HepG2 (cell line): ENCODE data around the gene RHOG. TPM values are rescaled to one million over a fixed set of nuclear protein-coding genes. Genes with fewer than 3 reads are reported as not detected.

Experiments used
- ARID2 ChIP-seq: sonication (generic); formaldehyde crosslinking; IDR thresholded peaks from 2 replicates; pipeline ENCODE4 v1.8.1; 2022; ENCODE audit warnings: mild to moderate bottlenecking, missing genetic modification reagents, borderline replicate concordance
- CCAR2 ChIP-seq: fragments of 200-400 bp; formaldehyde crosslinking; optimal IDR thresholded peaks from 2 replicates; pipeline ENCODE3; 2018; ENCODE audit warnings: low read depth, mild to moderate bottlenecking, low read length, moderate library complexity
- CEBPB ChIP-seq: IDR thresholded peaks from 2 replicates; pipeline ENCODE4 v1.6.1; 2011; ENCODE audit warnings: low read depth, low read length, improper control_type of control experiment, borderline replicate concordance
- DMAP1 ChIP-seq: IDR thresholded peaks from 2 replicates; pipeline ENCODE4 v1.6.1; 2016
- EP300 ChIP-seq, 3 experiments: sonication (generic) in 1 of 3; formaldehyde crosslinking in 1 of 3; IDR thresholded peaks; 2 replicates each; pipeline versions ENCODE4 v1.5.1 to v1.6.1; 2011 to 2020; ENCODE audit warnings: low read depth in 2 of 3, low read length in 2 of 3, borderline replicate concordance in 1 of 3, improper control_type of control experiment in 1 of 3, mild to moderate bottlenecking in 1 of 3, missing genetic modification reagents in 1 of 3, moderate library complexity in 1 of 3
- KLF12 ChIP-seq: sonication (generic); formaldehyde crosslinking; IDR thresholded peaks from 2 replicates; pipeline ENCODE4 v1.4.0; 2020; ENCODE audit warnings: missing genetic modification reagents, borderline replicate concordance
- MBNL3 ChIP-seq: fragments of 250-450 bp; sonication (Bioruptor Pico); conservative IDR thresholded peaks from 2 replicates; pipeline ENCODE4 v1.8.0; 2022; ENCODE audit warnings: mild to moderate bottlenecking, inconsistent platforms
- NFIC ChIP-seq: IDR thresholded peaks from 2 replicates; pipeline ENCODE4 v1.6.1; 2012; ENCODE audit warnings: mild to moderate bottlenecking, low read length, inconsistent platforms
- NFRKB ChIP-seq: fragments of 450-650 bp; IDR thresholded peaks from 2 replicates; pipeline ENCODE4 v1.6.1; 2017
- NPAS2 ChIP-seq: sonication (generic); formaldehyde crosslinking; IDR thresholded peaks from 2 replicates; pipeline ENCODE4 v1.8.0; 2022; ENCODE audit warnings: mild to moderate bottlenecking, missing genetic modification reagents, borderline replicate concordance
- POLR2G ChIP-seq: fragments of 200-400 bp; formaldehyde crosslinking; IDR thresholded peaks from 2 replicates; pipeline ENCODE4 v1.6.1; 2018; ENCODE audit warnings: mild to moderate bottlenecking, low read depth, low read length, moderate library complexity
- RARA ChIP-seq: IDR thresholded peaks from 2 replicates; pipeline ENCODE4 v1.6.1; 2016; ENCODE audit warnings: missing genetic modification reagents, missing compliant biosample characterization
- SUZ12 ChIP-seq: fragments of 150-350 bp; IDR thresholded peaks from 2 replicates; pipeline ENCODE4 v1.6.1; 2014; ENCODE audit warnings: low read depth, low read length
- ZNF343 ChIP-seq: sonication (generic); formaldehyde crosslinking; IDR thresholded peaks from 2 replicates; pipeline ENCODE4 v1.4.0; 2020; ENCODE audit warnings: mild to moderate bottlenecking, missing genetic modification reagents
- ZNF670 ChIP-seq: sonication (generic); formaldehyde crosslinking; IDR thresholded peaks from 2 replicates; pipeline ENCODE4 v1.8.0; 2022; ENCODE audit warnings: mild to moderate bottlenecking, missing genetic modification reagents, borderline replicate concordance
- polyA plus RNA-seq, 8 experiments: library from polyadenylated mRNA; depleted of rRNA in 3 of 8; stranded (reverse) in 7 of 8; unstranded in 1 of 8; fragments of >200 nt; fragmentation: Illumina TruSeq in 4 of 8; extraction: Trizol in 4 of 8; gene quantifications; 2 replicates each; pipeline versions ENCODE4 v1.2.1 to v1.2.3, GENCODE V29; 2011 to 2016; ENCODE audit warnings: low read depth in 4 of 8, missing spikeins in 1 of 8, mixed read lengths in 1 of 8; ENCODE audit not compliant: insufficient read depth in 1 of 8
- total RNA-seq, 5 experiments: library from RNA; depleted of rRNA; stranded (reverse); fragments of >200 nt; fragmentation: Illumina TruSeq; extraction: Trizol; gene quantifications; 2 replicates each; pipeline ENCODE4 v1.2.3, GENCODE V29; 2016; ENCODE audit warnings: low read depth in 1 of 5
- TF ChIP-seq, protein P1 (sequence below): sonication (generic); formaldehyde crosslinking; IDR thresholded peaks from 2 replicates; pipeline ENCODE4 v1.4.0; 2020; ENCODE audit warnings: low read depth, mild to moderate bottlenecking, missing genetic modification reagents
- TF ChIP-seq, protein P2 (sequence below): sonication (generic); formaldehyde crosslinking; IDR thresholded peaks from 2 replicates; pipeline ENCODE4 v1.8.1; 2023; ENCODE audit warnings: missing genetic modification reagents, mild to moderate bottlenecking, borderline replicate concordance
- TF ChIP-seq, protein P3 (sequence below), 2 experiments: sonication (generic) in 1 of 2; formaldehyde crosslinking in 1 of 2; IDR thresholded peaks; 2 replicates each; pipeline versions ENCODE4 v1.4.0 to v1.6.1; 2016 to 2020; ENCODE audit warnings: borderline replicate concordance in 1 of 2, low read depth in 1 of 2, mild to moderate bottlenecking in 1 of 2, missing genetic modification reagents in 1 of 2

The RHOG gene
- total and polyA plus RNA-seq, 2 of the 13 experiments (the other 11 are each of a cell fraction or from before 2014, with no cell fraction given), result 7.7 to 23.4 TPM

GRCh38 chr11:3879967-3880542 is 39.3 kb upstream of the RHOG start (continued):
- TF ChIP-seq, protein P1, sequence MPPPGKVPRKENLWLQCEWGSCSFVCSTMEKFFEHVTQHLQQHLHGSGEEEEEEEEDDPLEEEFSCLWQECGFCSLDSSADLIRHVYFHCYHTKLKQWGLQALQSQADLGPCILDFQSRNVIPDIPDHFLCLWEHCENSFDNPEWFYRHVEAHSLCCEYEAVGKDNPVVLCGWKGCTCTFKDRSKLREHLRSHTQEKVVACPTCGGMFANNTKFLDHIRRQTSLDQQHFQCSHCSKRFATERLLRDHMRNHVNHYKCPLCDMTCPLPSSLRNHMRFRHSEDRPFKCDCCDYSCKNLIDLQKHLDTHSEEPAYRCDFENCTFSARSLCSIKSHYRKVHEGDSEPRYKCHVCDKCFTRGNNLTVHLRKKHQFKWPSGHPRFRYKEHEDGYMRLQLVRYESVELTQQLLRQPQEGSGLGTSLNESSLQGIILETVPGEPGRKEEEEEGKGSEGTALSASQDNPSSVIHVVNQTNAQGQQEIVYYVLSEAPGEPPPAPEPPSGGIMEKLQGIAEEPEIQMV, result no peak
- TF ChIP-seq ZNF343 (CRISPR knock-in tag) (no peak), DMAP1 (CRISPR knock-in tag) (peak; percentile 35; the same call in 1 of the 2 replicates), NFRKB (no peak), EP300 (IDR thresholded peaks at IDR 0.05; ENCODE audit: low read depth in 2 of 2, low read length in 2 of 2) (no peak; a peak in 1 of 4 replicates), EP300 (CRISPR knock-in tag; IDR thresholded peaks at IDR 0.05; ENCODE audit: borderline replicate concordance) (no peak; the same call in 1 of the 2 replicates), RARA (peak; percentile 68), ZNF670 (CRISPR knock-in tag) (no peak), KLF12 (no peak), NPAS2 (CRISPR knock-in tag) (no peak), CCAR2 (no peak), ARID2 (CRISPR knock-in tag) (no peak), CEBPB (0 out of 2 replicates have a peak, but pooled peaks have one; percentile 3), NFIC (0 out of 2 replicates have a peak, but pooled peaks have one; percentile 18), MBNL3 (CRISPR knock-in tag) (no peak), SUZ12 (no peak), POLR2G (0 out of 2 replicates have a peak, but pooled peaks have one; percentile 32)
- TF ChIP-seq, protein P2, sequence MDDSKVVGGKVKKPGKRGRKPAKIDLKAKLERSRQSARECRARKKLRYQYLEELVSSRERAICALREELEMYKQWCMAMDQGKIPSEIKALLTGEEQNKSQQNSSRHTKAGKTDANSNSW, result no peak
- TF ChIP-seq, protein P3, sequence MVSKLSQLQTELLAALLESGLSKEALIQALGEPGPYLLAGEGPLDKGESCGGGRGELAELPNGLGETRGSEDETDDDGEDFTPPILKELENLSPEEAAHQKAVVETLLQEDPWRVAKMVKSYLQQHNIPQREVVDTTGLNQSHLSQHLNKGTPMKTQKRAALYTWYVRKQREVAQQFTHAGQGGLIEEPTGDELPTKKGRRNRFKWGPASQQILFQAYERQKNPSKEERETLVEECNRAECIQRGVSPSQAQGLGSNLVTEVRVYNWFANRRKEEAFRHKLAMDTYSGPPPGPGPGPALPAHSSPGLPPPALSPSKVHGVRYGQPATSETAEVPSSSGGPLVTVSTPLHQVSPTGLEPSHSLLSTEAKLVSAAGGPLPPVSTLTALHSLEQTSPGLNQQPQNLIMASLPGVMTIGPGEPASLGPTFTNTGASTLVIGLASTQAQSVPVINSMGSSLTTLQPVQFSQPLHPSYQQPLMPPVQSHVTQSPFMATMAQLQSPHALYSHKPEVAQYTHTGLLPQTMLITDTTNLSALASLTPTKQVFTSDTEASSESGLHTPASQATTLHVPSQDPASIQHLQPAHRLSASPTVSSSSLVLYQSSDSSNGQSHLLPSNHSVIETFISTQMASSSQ (IDR thresholded peaks at IDR 0.05; ENCODE audit: low read depth), result peak; percentile 99
- TF ChIP-seq, protein P3 (CRISPR knock-in tag; IDR thresholded peaks at IDR 0.05; ENCODE audit: borderline replicate concordance), result peak; percentile 98
